Measurements from ENCODE around the gene MTRF1.

- no peak for TF ChIP-seq CTCF (IDR thresholded peaks at IDR 0.05)
- no peak for TF ChIP-seq POLR2AphosphoS5 (IDR thresholded peaks at IDR 0.05)
- TF ChIP-seq POLR2A (IDR thresholded peaks at IDR 0.05): no peak
Measured at GRCh38 chr13:41229356-41229755, 34.0 kb downstream of the MTRF1 start.

Data from prostate gland (tissue), 2 donors.